Liver (tissue), 9 donors: ENCODE results near the gene GRAMD1C. TPM values are rescaled to one million over a fixed set of nuclear protein-coding genes. Genes with fewer than 3 reads are reported as not detected.

Experiments used
- DNase-seq: peaks from one replicate; pipeline ENCODE4 v3.0.0-alpha.2; 2017; ENCODE audit warnings: low spot score
- H3K27ac ChIP-seq, 2 donors: one replicate each; pipeline ENCODE4 v1.7.0; 2013; ENCODE audit warnings: inconsistent platforms in 2 of 2, low read length in 2 of 2, control low read depth in 1 of 2, low read depth in 1 of 2, mild to moderate bottlenecking in 1 of 2
- H3K27me3 ChIP-seq, 4 donors: one replicate each; pipeline versions ENCODE4 v1.6.1 to v1.7.0; 2013; ENCODE audit warnings: low read length in 3 of 4, inconsistent platforms in 1 of 4, mild to moderate bottlenecking in 1 of 4, moderate library complexity in 1 of 4; ENCODE audit not compliant: control insufficient read depth in 4 of 4, insufficient read depth in 4 of 4
- H3K36me3 ChIP-seq, 4 donors: one replicate each; pipeline versions ENCODE4 v1.6.1 to v1.7.0; 2013; ENCODE audit warnings: low read length in 3 of 4, mild to moderate bottlenecking in 3 of 4, low read depth in 1 of 4, moderate library complexity in 1 of 4; ENCODE audit not compliant: control insufficient read depth in 4 of 4, insufficient read depth in 3 of 4
- H3K4me1 ChIP-seq, 4 donors: one replicate each; pipeline versions ENCODE4 v1.6.1 to v1.7.0; 2013; ENCODE audit warnings: low read length in 3 of 4, mild to moderate bottlenecking in 3 of 4, moderate library complexity in 1 of 4; ENCODE audit not compliant: control insufficient read depth in 4 of 4, insufficient read depth in 4 of 4
- H3K4me3 ChIP-seq, 3 donors: one replicate each; pipeline versions ENCODE4 v1.6.1 to v1.7.0; 2013; ENCODE audit warnings: low read length in 3 of 3, control low read depth in 1 of 3, low read depth in 1 of 3, mild to moderate bottlenecking in 1 of 3
- H3K9ac ChIP-seq, 2 donors: one replicate each; pipeline ENCODE4 v1.7.0; 2013; ENCODE audit warnings: low read length in 2 of 2, mild to moderate bottlenecking in 2 of 2, moderate library complexity in 2 of 2, control low read depth in 1 of 2, low read depth in 1 of 2
- H3K9me3 ChIP-seq, 4 donors: one replicate each; pipeline versions ENCODE4 v1.6.1 to v1.7.0; 2013; ENCODE audit warnings: low read length in 3 of 4; ENCODE audit not compliant: control insufficient read depth in 4 of 4
- ATF3 ChIP-seq: IDR thresholded peaks from 2 replicates; pipeline ENCODE4 v1.6.1; 2016; ENCODE audit warnings: antibody characterized with exemption
- EGR1 ChIP-seq, 2 donors: IDR thresholded peaks; 2 replicates each; pipeline ENCODE4 v1.6.1; 2016 to 2018; ENCODE audit warnings: antibody characterized with exemption in 2 of 2, low read depth in 2 of 2
- FOXA1 ChIP-seq: IDR thresholded peaks from 2 replicates; pipeline ENCODE4 v1.6.1; 2016; ENCODE audit warnings: antibody characterized with exemption
- FOXA2 ChIP-seq: IDR thresholded peaks from 2 replicates; pipeline ENCODE4 v1.6.1; 2016; ENCODE audit warnings: antibody characterized with exemption
- GABPA ChIP-seq, 2 donors: IDR thresholded peaks in 1 of 2; conservative IDR thresholded peaks in 1 of 2; 2 replicates each; pipeline ENCODE4 v1.6.1; 2016; ENCODE audit warnings: antibody characterized with exemption in 2 of 2, mild to moderate bottlenecking in 1 of 2, moderate library complexity in 1 of 2
- HNF4A ChIP-seq, 2 donors: conservative IDR thresholded peaks; 2 replicates each; pipeline ENCODE4 v1.6.1; 2016; ENCODE audit warnings: antibody characterized with exemption in 2 of 2, mild to moderate bottlenecking in 2 of 2
- HNF4G ChIP-seq: IDR thresholded peaks from 2 replicates; pipeline ENCODE4 v1.6.1; 2016; ENCODE audit warnings: antibody characterized with exemption
- MAX ChIP-seq: IDR thresholded peaks from 2 replicates; pipeline ENCODE4 v1.6.1; 2016; ENCODE audit warnings: antibody characterized with exemption
- NR2F2 ChIP-seq: IDR thresholded peaks from 2 replicates; pipeline ENCODE4 v1.6.1; 2016; ENCODE audit warnings: antibody characterized with exemption
- RAD21 ChIP-seq, 2 donors: IDR thresholded peaks; 2 replicates each; pipeline ENCODE4 v1.6.1; 2016; ENCODE audit warnings: antibody characterized with exemption in 2 of 2, mild to moderate bottlenecking in 2 of 2
- RXRA ChIP-seq, 2 donors: IDR thresholded peaks; 2 replicates each; pipeline ENCODE4 v1.6.1; 2017 to 2018; ENCODE audit warnings: antibody characterized with exemption in 2 of 2, mild to moderate bottlenecking in 1 of 2
- SP1 ChIP-seq: IDR thresholded peaks from 2 replicates; pipeline ENCODE4 v1.6.1; 2018; ENCODE audit warnings: antibody characterized with exemption, mild to moderate bottlenecking
- TAF1 ChIP-seq: conservative IDR thresholded peaks from 2 replicates; pipeline ENCODE4 v1.6.1; 2016; ENCODE audit warnings: antibody characterized with exemption, mild to moderate bottlenecking
- YY1 ChIP-seq: IDR thresholded peaks from 2 replicates; pipeline ENCODE4 v1.6.1; 2016; ENCODE audit warnings: antibody characterized with exemption, mild to moderate bottlenecking
- ZBTB33 ChIP-seq: IDR thresholded peaks from 2 replicates; pipeline ENCODE4 v1.6.1; 2016; ENCODE audit warnings: antibody characterized with exemption
- WGBS: extraction: QIAGEN DNeasy Blood & Tissue Kit; methylation state at CpG from one replicate; pipeline ENCODE4 v1.1.7; 2013; 5-methylcytosine and 5-hydroxymethylcytosine counted together
- polyA plus RNA-seq, 2 donors: library from polyadenylated mRNA; stranded (reverse) in 1 of 2; unstranded in 1 of 2; fragments of 200-250 nt in 1 of 2; fragments of >200 nt in 1 of 2; fragmentation: Nextera tagmentation in 1 of 2; extraction: Ambion mirVana in 1 of 2; gene quantifications; one replicate each; pipeline versions ENCODE4 v1.2.1 to v1.2.3, GENCODE V29; 2013 to 2015
- total RNA-seq, 2 donors: library from RNA; depleted of rRNA; stranded (reverse); fragments of >200 nt; gene quantifications; one replicate each; pipeline ENCODE4 v1.2.3, GENCODE V29; 2014
- TF ChIP-seq, protein P1 (sequence below): fragments of 150-350 bp; IDR thresholded peaks from 2 replicates; pipeline ENCODE4 v1.5.1; 2017; ENCODE audit warnings: improper control_type of control experiment, low read depth, low read length; ENCODE audit not compliant: missing input control
- donor health status: healthy.
- donor health status: healthy.
- donor health status: healthy.
- donor health status: healthy.
- donor health status: healthy.

The GRAMD1C gene
- total and polyA plus RNA-seq, 4 donors: 2.3 to 17.0 (median 6.2) TPM

GRCh38 chr3:113977822-113978221 lies 139.2 kb downstream of the GRAMD1C start:
- no peak overlapping the region for H3K9ac ChIP-seq
- H3K36me3 ChIP-seq: peaks cover 0 to 13% (median 2%) of the 10 kb centered on the region in 4 donors
- peaks cover 0 to 3% (median 0%) of the 10 kb centered on the region in 4 donors for H3K9me3 ChIP-seq
- DNase-seq: no peak
- no peaks in the 10 kb centered on the region for H3K27me3 ChIP-seq
- no peak overlapping the region for H3K4me3 ChIP-seq
- TF ChIP-seq TAF1 (no peak), HNF4A (conservative IDR thresholded peaks at IDR 0.05) (no peak), FOXA1 (no peak), ATF3 (no peak)
- no peak overlapping the region for H3K27ac ChIP-seq
- no peaks in the 10 kb centered on the region for H3K4me1 ChIP-seq
- 94% methylated on average over 4 of the region's 4 CpGs for WGBS

GRCh38 chr3:113979916-113980315 lies 141.3 kb downstream of the GRAMD1C start:
- DNase-seq: no peak
- Histone ChIP-seq H3K4me1 (no peaks in the 10 kb centered on the region), H3K27ac (no peak overlapping the region), H3K9ac (no peak overlapping the region), H3K36me3 (peaks cover 0 to 9% (median 2%) of the 10 kb centered on the region in 4 donors), H3K9me3 (no peaks in the 10 kb centered on the region), H3K27me3 (no peaks in the 10 kb centered on the region), H3K4me3 (no peak overlapping the region)
- TF ChIP-seq SP1 (no peak), RXRA (IDR thresholded peaks at IDR 0.05) (no peak), GABPA (IDR thresholded peaks at IDR 0.05 in 1 of 2, conservative IDR thresholded peaks at IDR 0.05 in 1 of 2) (no peak), FOXA2 (no peak), ZBTB33 (no peak), EGR1 (IDR thresholded peaks at IDR 0.05; ENCODE audit: low read depth in 2 of 2) (no peak), HNF4A (conservative IDR thresholded peaks at IDR 0.05) (peak in 1 of 2 donors; percentile 17)
- WGBS: 43% methylated on average over 1 of the region's 1 CpG

GRCh38 chr3:113981803-113982202 lies 143.2 kb downstream of the GRAMD1C start:
- Histone ChIP-seq H3K4me3 (no peak overlapping the region), H3K9ac (no peak overlapping the region), H3K27ac (no peak overlapping the region), H3K4me1 (no peaks in the 10 kb centered on the region), H3K36me3 (peaks cover 0 to 9% (median 2%) of the 10 kb centered on the region in 4 donors), H3K9me3 (no peaks in the 10 kb centered on the region), H3K27me3 (no peaks in the 10 kb centered on the region)
- DNase-seq: no peak
- TF ChIP-seq RXRA (IDR thresholded peaks at IDR 0.05): no peak
- TF ChIP-seq HNF4A (conservative IDR thresholded peaks at IDR 0.05): no peak
- TF ChIP-seq HNF4G: no peak
- no peak for TF ChIP-seq YY1
- TF ChIP-seq RAD21 (IDR thresholded peaks at IDR 0.05): no peak
- TF ChIP-seq NR2F2: no peak
- TF ChIP-seq SP1: no peak
- no peak for TF ChIP-seq MAX
- TF ChIP-seq, protein P1, sequence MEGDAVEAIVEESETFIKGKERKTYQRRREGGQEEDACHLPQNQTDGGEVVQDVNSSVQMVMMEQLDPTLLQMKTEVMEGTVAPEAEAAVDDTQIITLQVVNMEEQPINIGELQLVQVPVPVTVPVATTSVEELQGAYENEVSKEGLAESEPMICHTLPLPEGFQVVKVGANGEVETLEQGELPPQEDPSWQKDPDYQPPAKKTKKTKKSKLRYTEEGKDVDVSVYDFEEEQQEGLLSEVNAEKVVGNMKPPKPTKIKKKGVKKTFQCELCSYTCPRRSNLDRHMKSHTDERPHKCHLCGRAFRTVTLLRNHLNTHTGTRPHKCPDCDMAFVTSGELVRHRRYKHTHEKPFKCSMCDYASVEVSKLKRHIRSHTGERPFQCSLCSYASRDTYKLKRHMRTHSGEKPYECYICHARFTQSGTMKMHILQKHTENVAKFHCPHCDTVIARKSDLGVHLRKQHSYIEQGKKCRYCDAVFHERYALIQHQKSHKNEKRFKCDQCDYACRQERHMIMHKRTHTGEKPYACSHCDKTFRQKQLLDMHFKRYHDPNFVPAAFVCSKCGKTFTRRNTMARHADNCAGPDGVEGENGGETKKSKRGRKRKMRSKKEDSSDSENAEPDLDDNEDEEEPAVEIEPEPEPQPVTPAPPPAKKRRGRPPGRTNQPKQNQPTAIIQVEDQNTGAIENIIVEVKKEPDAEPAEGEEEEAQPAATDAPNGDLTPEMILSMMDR: no peak
- no peak for TF ChIP-seq FOXA1
